Endometrial microvascular endothelial cells (primary cell): Measurements from ENCODE around the gene MYH7. TPM values are rescaled to one million over a fixed set of nuclear protein-coding genes. Genes with fewer than 3 reads are reported as not detected.
"Not testable (repeated sequence)": the region's sequence is repeated elsewhere in the genome, so short reads cannot be mapped to it uniquely, and the experiment has no call there.

Source experiments
- in situ Hi-C: cut with HindIII; loops from 2 replicates; pipeline ENCODE4 v1.10.0; 2017; ENCODE audit warnings: low sequenced_read_pairs, low pct_unique_long_range_greater_than_20kb; ENCODE audit errors: inconsistent ontology term
- total RNA-seq: library from RNA; depleted of rRNA; stranded (reverse); fragments of >200 nt; gene quantifications from one replicate; pipeline ENCODE4 v1.2.3, GENCODE V29; 2015; ENCODE audit errors: inconsistent ontology term

Gene MYH7
- total RNA-seq, 1 donor from 2014 or later, result not detected

- in situ Hi-C loops, result no loop called here
These were observed 21.8 kb downstream of the MYH7 start for GRCh38 chr14:23413681-23414080.

GRCh38 chr14:23411563-23412525, 23.6 kb downstream of the MYH7 start:
- in situ Hi-C loops, result no loop called here

DNA sequence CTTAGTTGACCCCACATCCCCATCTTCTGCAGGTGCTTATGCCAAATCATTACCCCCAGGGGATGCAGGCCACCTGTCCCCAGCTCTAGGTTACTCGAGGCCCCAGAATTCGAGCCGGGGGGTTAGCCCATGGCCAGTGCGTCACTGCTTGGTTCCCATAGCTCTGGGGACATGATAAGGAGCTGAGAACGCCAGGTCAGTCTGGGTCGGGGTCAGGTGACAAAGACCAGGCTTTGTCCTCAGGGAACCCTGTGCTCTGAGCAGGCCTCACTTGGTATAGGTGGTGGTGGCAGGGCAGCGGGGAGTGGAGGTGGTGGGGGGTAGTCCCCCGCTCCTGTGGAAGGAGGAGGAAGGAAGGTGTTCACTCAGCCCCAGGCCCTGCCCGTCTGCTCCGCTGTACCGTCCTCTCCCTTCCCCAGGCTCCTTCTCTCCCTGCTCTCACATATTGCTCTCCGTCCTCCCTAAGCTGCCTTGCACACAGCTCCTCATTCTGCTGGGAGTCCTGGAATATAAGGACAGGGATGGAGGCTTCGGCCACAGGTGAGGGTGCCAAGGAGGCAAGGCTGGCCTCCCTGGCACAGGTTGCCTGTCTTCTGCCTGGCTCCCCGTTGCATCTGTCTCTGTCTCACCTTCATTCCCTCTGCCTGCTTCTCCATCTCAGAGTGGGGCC, 25.4 kb downstream of the MYH7 start:
- in situ Hi-C loops, result no loop called here

- in situ Hi-C loops, result no loop called here
These were observed 26.0 kb downstream of the MYH7 start for GRCh38 chr14:23409475-23409874.

- in situ Hi-C loops, result no loop called here
These were observed 27.2 kb downstream of the MYH7 start for GRCh38 chr14:23408307-23408630.

- in situ Hi-C loops, result no loop called here
These were observed 27.7 kb downstream of the MYH7 start, which contains the start of gene MYH6 for GRCh38 chr14:23407516-23408306. MYH6 (minus strand) TSS chr14:23408273; CDS start chr14:23407223, 1,050 bp downstream.

GRCh38 chr14:23406725-23407355, 28.6 kb downstream of the MYH7 start:
- in situ Hi-C loops, result no loop called here

DNA sequence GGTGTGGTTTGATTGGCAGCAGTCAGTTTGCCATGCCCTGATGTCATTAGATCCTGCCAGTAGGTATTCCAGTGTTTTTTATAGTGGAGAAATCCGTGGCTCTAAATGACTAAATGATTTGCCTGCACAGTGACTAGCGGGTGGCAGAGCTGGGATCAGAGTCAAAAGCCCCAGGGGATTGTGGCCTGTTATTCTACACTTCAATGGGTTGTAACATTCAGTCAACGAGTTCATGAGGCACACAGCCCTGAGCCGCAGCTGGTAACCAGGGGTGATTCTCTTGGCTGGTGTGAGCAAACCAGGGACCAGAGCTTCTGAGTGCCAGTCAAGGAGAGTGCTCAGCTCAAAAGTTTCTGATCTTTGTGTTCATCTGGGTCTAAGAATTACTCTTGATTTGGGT, 29.2 kb downstream of the MYH7 start:
- in situ Hi-C loops, result no loop called here

- in situ Hi-C loops, result no loop called here
These were observed 29.9 kb downstream of the MYH7 start for GRCh38 chr14:23405516-23406025.

DNA sequence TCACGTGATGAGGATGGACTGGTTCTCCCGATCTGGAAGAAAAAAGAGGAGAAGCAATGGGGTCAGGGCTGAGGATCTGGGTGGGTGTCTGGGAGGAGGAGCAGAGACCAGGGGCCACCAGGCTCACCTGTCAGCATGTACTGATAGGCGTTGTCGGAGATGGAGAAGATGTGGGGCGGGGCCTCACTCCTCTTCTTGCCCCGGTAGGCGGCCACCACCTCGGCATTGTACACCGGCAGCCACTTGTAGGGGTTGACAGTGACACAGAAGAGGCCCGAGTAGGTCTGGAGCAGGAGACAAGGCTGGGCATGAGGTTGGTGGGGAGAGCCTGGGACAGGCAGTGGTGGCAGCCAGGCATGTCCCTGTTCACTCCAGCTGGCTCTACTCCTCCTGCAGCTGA, 30.4 kb downstream of the MYH7 start:
- in situ Hi-C loops, result no loop called here

GRCh38 chr14:23404331-23404900, 31.0 kb downstream of the MYH7 start:
- in situ Hi-C loops, result no loop called here

- in situ Hi-C loops, result no loop called here
These were observed 31.6 kb downstream of the MYH7 start for GRCh38 chr14:23403908-23404307.

DNA sequence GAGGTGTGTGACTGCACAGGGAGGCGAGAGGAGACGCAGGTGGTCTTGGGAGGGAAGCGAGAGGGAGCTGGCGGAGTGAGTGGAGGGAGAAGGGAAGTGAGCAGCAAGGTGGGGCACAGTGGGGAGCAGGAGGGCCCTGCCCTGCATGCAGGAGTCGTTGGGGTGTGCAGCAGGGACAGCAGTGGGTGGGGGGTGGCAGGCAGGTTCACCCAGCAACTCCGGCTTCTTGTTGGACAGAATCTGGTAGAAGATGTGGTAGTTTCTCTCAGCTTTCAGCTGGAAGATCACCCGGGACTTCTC, 32.4 kb downstream of the MYH7 start:
- in situ Hi-C loops, result no loop called here

GRCh38 chr14:23402296-23403138, 32.9 kb downstream of the MYH7 start:
- in situ Hi-C loops, result no loop called here

DNA sequence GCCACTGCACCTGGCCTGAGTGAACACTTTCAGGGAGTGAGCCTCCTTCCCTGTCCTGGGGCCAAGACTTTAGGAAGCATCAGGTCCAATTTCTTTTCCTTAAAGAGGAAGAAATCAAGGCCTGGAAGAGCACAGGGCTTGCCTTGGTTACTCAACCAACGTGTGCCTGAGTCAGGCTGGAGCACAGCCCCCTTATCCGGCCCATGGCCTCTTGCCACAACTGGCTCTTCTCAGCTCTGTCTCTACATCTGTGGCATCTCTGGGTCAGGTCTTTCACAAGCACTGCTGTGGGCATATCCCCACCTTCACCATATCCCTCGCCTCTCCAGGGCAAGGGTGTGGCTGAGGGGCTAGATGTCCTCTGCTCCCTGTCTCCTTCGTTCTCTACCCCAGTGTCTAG, 34.2 kb downstream of the MYH7 start:
- in situ Hi-C loops, result no loop called here

DNA sequence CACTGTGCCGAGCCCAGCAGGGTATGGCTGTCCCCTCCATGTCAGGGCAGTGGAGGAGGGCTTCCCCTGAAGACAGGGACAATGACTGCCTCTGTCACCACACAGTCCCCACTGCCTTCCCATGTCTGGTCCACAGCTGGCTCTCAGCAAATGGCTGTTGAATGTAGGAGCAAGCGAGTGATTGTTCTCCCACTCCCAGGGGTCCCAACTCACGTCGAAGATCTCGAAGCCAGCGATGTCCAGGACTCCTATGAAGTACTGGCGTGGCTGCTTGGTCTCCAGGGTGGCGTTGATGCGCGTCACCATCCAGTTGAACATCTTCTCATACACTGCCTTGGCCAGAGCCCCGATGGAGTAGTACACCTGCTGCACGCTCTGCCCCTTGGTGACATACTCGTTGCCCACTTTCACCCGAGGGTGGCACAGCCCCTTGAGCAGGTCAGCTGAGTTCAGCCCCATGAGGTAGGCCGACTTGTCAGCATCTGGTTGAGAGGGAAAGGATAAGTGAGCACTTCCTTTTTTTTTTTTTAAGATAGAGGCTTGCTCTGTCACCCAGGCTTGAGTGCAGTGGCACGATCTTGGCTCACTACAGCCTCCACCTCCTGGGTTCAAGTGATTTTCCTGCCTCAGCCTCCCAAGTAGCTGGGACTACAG, 34.8 kb downstream of the MYH7 start:
- in situ Hi-C loops, result not testable (repeated sequence)

DNA sequence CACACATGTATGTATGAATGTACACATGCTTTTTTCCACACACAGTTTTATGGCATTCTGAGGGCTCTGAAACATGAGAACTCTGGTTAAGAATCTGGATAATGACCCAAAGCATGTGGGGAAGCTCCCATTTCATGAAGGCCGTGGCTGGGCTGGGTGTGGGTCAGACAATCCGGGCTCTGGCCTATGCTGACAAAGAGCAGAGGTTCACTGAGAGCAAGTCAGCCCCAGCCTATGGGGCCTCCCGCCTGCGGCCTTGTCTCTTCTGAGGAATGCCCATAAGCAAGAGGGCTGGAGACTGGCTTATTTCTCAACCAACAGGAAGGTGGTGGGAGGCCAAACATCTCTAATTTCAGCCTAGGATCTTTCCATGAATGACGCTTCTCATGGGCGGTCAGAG, 35.9 kb downstream of the MYH7 start:
- in situ Hi-C loops, result no loop called here
